B cell (primary cell): ENCODE results near the gene SSTR4.

ENCODE experiments used
- CTCF ChIP-seq: fragments of 200-600 bp; IDR thresholded peaks from one replicate; pipeline ENCODE4 v1.8.0; 2022; ENCODE audit warnings: antibody characterized with exemption, mild to moderate bottlenecking
- EZH2 ChIP-seq: IDR thresholded peaks from 2 replicates; pipeline ENCODE4 v1.6.1; 2012; ENCODE audit warnings: borderline replicate concordance, low read depth, mild to moderate bottlenecking, moderate library complexity, low read length; ENCODE audit not compliant: insufficient read depth, poor library complexity, severe bottlenecking

- TF ChIP-seq CTCF, result no peak
- TF ChIP-seq EZH2, result no peak
Measured at GRCh38 chr20:23071996-23072395, 36.9 kb downstream of the SSTR4 start.
